Nephron progenitor cell (in vitro differentiated cells): ENCODE measurements around the gene ADNP.

Experiments used
- DNase-seq: peaks from one replicate; pipeline ENCODE4 v3.0.0; 2021
- H3K27ac Mint-ChIP-seq: 2 replicates; pipeline ENCODE4 v1.8.0; 2021; ENCODE audit warnings: mild to moderate bottlenecking, moderate library complexity, mixed read lengths
- H3K27me3 Mint-ChIP-seq: 2 replicates; pipeline ENCODE4 v1.8.0; 2021; ENCODE audit warnings: mild to moderate bottlenecking, low read depth, mixed read lengths; ENCODE audit not compliant: poor library complexity
- H3K36me3 Mint-ChIP-seq: 2 replicates; pipeline ENCODE4 v1.8.0; 2021; ENCODE audit warnings: low read depth, mixed read lengths
- H3K4me1 Mint-ChIP-seq: 2 replicates; pipeline ENCODE4 v1.8.0; 2021; ENCODE audit warnings: mixed read lengths
- H3K4me3 Mint-ChIP-seq: 2 replicates; pipeline ENCODE4 v1.8.0; 2021; ENCODE audit warnings: mild to moderate bottlenecking, moderate library complexity, mixed read lengths
- H3K9me3 Mint-ChIP-seq: 2 replicates; pipeline ENCODE4 v1.8.0; 2021; ENCODE audit warnings: mild to moderate bottlenecking, moderate library complexity, mixed read lengths
- TF ChIP-seq, protein P1 (sequence below): fragments of 200-600 bp; sonication (generic); IDR thresholded peaks from 2 replicates; pipeline ENCODE4 v1.5.0; 2021; ENCODE audit warnings: antibody characterized with exemption

The ADNP gene

DNA sequence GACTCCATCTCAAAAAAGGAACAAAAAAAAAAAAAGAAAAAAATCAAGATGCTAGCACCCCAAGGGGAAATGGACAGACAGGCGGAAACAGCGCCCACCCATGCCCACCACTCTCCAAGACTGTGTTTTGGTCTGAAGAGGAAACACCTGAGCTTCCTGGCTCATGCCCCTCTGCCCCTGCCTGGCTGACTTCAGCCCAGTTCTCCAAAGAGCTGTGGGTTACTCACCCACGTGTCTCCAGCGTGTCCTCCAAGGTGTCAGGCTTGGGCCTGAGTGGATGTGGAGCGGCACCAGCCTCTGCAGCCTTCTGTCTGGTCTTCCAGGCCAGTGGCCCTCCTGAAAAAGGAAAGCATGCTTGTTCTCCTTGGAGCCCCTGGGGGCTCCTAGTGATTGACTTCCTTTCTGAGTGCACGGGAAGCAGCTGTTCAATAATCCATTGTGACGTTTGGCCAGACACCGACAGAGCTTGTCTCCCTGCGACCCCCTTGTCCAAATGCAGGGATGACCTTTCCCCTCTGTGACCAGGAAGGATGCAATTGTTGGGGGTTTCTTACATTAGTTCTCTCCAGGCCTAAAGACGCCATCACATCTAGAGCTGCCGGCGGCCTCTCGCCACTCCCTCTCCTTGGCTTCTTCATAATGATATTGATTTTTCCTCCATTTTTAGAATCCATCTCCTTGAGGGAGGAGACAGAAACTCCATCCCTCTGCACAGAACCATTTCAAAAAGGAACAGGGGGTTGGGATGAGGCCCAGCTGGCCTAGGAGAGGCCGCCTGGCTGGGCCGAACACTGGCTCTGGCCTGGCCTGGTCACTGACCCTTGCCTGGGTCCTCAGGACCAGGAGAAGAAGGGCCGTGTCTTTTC, 58.4 kb downstream of the ADNP start:
- Mint-ChIP-seq H3K27me3 (peaks cover 6% of the 10 kb centered on the region), H3K9me3 (no peaks in the 10 kb centered on the region), H3K4me1 (peaks cover 63% of the 10 kb centered on the region), H3K4me3 (peak overlapping the region; percentile 25), H3K27ac (no peak overlapping the region), H3K36me3 (peaks cover 13% of the 10 kb centered on the region)
- TF ChIP-seq, protein P1, sequence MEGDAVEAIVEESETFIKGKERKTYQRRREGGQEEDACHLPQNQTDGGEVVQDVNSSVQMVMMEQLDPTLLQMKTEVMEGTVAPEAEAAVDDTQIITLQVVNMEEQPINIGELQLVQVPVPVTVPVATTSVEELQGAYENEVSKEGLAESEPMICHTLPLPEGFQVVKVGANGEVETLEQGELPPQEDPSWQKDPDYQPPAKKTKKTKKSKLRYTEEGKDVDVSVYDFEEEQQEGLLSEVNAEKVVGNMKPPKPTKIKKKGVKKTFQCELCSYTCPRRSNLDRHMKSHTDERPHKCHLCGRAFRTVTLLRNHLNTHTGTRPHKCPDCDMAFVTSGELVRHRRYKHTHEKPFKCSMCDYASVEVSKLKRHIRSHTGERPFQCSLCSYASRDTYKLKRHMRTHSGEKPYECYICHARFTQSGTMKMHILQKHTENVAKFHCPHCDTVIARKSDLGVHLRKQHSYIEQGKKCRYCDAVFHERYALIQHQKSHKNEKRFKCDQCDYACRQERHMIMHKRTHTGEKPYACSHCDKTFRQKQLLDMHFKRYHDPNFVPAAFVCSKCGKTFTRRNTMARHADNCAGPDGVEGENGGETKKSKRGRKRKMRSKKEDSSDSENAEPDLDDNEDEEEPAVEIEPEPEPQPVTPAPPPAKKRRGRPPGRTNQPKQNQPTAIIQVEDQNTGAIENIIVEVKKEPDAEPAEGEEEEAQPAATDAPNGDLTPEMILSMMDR, result no peak
- DNase-seq, result no peak

DNA sequence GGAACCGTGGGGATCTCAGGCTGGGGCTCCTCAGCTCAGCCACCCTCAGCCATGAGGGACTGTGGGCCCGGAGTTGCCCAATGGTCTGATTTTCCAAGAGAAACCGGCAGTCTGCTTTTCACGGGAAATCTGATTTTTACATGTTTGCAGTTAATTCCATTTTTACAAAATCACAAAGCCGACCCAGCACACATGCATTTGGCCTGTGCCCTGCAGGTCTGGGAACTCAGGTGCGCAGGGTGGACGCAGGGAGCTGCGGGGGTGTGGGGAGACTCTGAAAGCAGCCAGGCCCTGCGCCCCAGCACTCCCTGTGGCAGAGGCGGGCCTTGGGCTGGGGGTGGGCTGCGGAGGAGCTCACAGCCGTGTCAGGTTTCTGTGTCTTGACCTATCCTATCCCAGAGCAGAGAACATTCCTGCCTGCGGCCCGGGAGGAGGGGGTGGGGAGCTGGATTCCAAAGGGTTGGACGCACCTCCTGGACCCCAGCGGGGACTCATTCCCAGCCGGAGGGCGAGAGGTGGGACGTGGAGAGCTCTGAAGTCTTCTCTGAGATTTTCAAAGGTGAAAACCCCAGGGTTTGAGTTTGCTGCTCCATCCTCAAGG, 60.6 kb downstream of the ADNP start:
- DNase-seq, result peak; percentile 88
- TF ChIP-seq, protein P1, result no peak
- Mint-ChIP-seq H3K4me1 (peaks cover 62% of the 10 kb centered on the region), H3K36me3 (peaks cover under 1% of the 10 kb centered on the region), H3K27me3 (peaks cover 3% of the 10 kb centered on the region), H3K9me3 (no peaks in the 10 kb centered on the region), H3K4me3 (peak overlapping the region; percentile 81), H3K27ac (peak overlapping the region; percentile 95)

DNA sequence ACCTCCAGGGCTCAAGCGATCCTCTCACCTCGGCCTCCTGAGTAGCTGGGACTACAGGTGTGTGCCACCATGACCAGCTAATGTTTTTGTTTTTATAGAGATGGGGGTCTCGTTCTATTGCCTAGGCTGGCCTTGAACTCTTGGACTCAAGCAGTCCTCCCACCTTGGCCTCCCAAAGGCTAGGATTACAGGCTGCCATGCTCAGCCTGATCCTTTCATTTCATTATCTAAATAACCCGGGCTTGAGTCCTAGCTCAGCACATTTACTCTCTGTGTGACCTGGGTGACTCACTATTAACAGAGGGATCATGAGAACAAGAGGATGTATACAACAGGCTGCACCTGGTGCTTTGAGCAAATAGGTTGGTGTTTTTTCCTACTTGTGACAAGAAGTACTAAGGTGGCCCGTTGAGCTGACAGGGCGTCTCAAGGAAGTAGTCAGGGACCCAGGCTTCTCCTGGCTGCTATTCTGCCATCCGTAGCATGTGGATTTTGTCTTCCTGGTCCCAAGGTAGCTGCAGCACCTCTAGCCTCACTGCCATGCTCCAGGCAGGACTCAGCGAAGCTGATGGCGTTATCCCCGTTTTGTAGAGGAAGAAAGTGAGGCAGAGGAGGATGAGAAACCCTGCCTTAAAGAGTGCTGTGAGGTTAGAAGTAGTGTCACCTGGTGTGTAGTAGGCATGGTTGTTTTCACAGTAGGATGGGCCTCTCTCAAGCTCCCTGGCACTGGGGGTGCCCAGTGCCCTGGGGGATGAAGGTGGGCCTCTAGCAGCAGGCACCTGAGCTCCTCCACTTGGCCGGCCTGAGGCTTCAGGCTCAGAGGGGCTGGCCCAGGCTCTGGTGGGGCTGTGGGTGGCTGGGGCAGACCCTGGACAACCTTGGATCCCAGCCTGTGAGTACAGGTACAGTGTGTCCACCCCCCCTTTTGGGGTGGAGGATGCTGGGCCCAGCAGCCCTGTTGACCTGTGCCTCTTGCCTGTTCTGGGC, 62.4 kb downstream of the ADNP start:
- TF ChIP-seq, protein P1, result no peak
- peaks cover 2% of the 10 kb centered on the region for H3K27me3 Mint-ChIP-seq
- peak overlapping the region; percentile 51 for H3K27ac Mint-ChIP-seq
- H3K4me1 Mint-ChIP-seq, result peaks cover 44% of the 10 kb centered on the region
- no peak for DNase-seq
- H3K36me3 Mint-ChIP-seq, result no peaks in the 10 kb centered on the region
- H3K4me3 Mint-ChIP-seq, result no peak overlapping the region
- H3K9me3 Mint-ChIP-seq, result no peaks in the 10 kb centered on the region

DNA sequence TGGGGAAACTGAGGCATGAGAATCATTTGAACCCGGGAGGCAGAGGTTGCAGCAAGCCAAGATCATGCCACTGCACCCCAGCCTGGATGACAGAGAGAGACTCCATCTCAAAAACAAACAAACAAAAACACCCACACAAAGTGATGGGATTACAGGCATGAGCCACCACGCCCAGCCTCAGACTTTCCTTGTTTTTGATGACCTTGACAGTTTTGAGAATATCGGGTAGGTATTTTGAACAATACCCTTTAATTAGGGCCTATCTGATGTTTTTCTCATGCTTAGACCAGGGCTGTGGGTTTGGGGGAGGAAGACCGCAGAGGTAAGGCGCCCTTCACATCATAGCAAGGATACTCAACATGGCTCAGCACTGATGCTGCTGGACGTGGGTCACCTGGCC, 63.4 kb downstream of the ADNP start:
- H3K4me1 Mint-ChIP-seq, result peaks cover 34% of the 10 kb centered on the region
- no peak overlapping the region for H3K27ac Mint-ChIP-seq
- TF ChIP-seq, protein P1, result no peak
- no peaks in the 10 kb centered on the region for H3K9me3 Mint-ChIP-seq
- no peak for DNase-seq
- no peak overlapping the region for H3K4me3 Mint-ChIP-seq
- no peaks in the 10 kb centered on the region for H3K36me3 Mint-ChIP-seq
- no peaks in the 10 kb centered on the region for H3K27me3 Mint-ChIP-seq

DNA sequence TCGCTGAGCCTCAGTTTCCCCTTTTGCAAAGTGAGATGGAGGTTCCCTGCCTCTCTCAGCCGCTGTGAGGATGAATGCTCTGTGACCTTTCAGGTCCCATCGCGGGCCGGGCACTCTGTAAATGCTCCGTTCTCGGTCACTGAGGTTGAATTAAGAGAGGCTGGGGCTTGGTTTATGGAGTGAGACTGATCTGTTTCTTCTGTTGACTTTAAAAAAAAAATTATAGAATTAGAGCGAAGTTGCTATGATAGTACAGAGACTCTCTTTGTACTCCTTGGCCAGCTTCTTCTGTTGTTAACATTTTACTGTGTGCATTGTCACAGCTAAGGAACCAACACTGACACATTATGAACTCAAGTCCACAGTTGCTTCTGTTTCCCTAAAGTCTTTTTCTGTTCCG, 64.4 kb downstream of the ADNP start:
- no peaks in the 10 kb centered on the region for H3K36me3 Mint-ChIP-seq
- H3K27ac Mint-ChIP-seq, result peak overlapping the region; percentile 11
- H3K27me3 Mint-ChIP-seq, result no peaks in the 10 kb centered on the region
- H3K4me1 Mint-ChIP-seq, result peaks cover 35% of the 10 kb centered on the region
- no peak for DNase-seq
- no peaks in the 10 kb centered on the region for H3K9me3 Mint-ChIP-seq
- TF ChIP-seq, protein P1, result no peak
- no peak overlapping the region for H3K4me3 Mint-ChIP-seq
